RWPE2 (cell line): ENCODE measurements around the gene LRRN2.

ENCODE experiments used
- ATAC-seq: fragments of 200-7000 bp; cut with Tn5 transposase; 3 replicates; pipeline ENCODE4 v1.9.1; 2021; ENCODE audit warnings: low read depth
- DNase-seq: peaks from one replicate; pipeline ENCODE4 v3.0.0-alpha.2; 2020; ENCODE audit warnings: low spot score
- H3K27ac ChIP-seq: fragments of 450-650 bp; 2 replicates; pipeline ENCODE4 v1.5.1; 2017; ENCODE audit warnings: mild to moderate bottlenecking; ENCODE audit not compliant: poor library complexity, severe bottlenecking
- H3K27me3 ChIP-seq: fragments of 250-450 bp; sonication (Bioruptor Pico); 2 replicates; pipeline ENCODE4 v1.5.1; 2021; ENCODE audit warnings: mild to moderate bottlenecking, moderate library complexity; ENCODE audit not compliant: insufficient read depth, poor library complexity, severe bottlenecking
- H3K36me3 ChIP-seq: fragments of 250-450 bp; sonication (Bioruptor Pico); 2 replicates; pipeline ENCODE4 v1.5.1; 2020; ENCODE audit warnings: low read depth, mild to moderate bottlenecking, moderate library complexity
- H3K4me1 ChIP-seq: fragments of 250-450 bp; sonication (Bioruptor Pico); 2 replicates; pipeline ENCODE4 v1.5.1; 2021; ENCODE audit warnings: mild to moderate bottlenecking, moderate library complexity; ENCODE audit not compliant: insufficient read depth, poor library complexity, severe bottlenecking
- H3K4me3 ChIP-seq: fragments of 250-450 bp; sonication (Bioruptor Pico); 2 replicates; pipeline ENCODE4 v1.5.1; 2021; ENCODE audit warnings: mild to moderate bottlenecking, moderate library complexity; ENCODE audit not compliant: severe bottlenecking
- H3K9me3 ChIP-seq: fragments of 250-450 bp; sonication (Bioruptor Pico); 2 replicates; pipeline ENCODE4 v1.5.1; 2021; ENCODE audit warnings: mild to moderate bottlenecking, moderate library complexity; ENCODE audit not compliant: severe bottlenecking
- CTCF ChIP-seq: fragments of 450-650 bp; IDR thresholded peaks from one replicate; pipeline ENCODE4 v1.5.1; 2017; ENCODE audit warnings: mild to moderate bottlenecking, moderate library complexity; ENCODE audit not compliant: poor library complexity, severe bottlenecking

LRRN2 gene

DNA sequence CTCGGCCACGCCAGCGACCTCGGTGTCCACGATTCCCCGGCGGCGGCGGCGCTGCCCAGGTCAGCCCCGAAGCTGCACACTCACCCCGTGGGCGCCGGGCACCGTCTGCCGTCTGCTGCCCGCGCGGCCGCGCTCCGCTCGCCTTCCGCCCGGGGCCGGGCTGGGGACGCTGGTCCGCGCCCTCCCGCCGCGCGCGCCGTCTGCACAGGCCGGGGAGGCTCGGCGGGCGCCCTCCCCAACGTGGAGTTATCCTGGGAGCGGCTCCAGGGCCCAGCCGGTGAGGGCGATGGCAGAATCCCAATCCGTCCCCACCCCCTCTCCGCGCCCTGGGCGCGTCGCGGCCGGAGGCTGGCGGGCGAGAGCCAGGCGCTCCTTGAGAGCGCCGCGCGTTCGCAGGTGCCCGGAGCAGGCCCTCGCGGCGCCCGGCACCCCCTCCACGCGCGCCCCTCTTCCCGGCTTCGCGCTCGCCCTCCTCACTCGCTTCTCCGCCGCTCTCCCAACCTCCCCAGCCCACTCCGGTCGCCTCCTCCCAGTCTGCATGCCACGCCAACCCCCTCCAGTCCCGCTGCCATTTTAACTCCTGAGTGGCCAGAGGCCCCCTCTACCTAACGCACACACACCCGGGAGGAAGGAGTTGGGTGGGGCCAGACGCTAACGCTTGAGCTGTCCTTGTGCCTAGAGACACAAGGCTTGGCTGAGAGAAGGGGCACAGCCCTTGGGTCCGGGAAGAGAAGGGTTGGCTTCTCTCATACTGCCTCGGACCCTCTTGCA, at the start of gene LRRN2:
Gene LRRN2, minus strand, starts transcription at position 503 of the 771 bp plus-strand sequence. CDS start 65,746 bp downstream, outside the sequence.
- H3K4me3 ChIP-seq = peak within 1 kb of the TSS; percentile 32
- no peak within 1 kb of the TSS for H3K27ac ChIP-seq
- DNase-seq = no peak
- no peaks in the 10 kb centered on the region for H3K4me1 ChIP-seq
- no peaks in the 10 kb centered on the region for H3K36me3 ChIP-seq
- peak; percentile 56 for ATAC-seq
- H3K27me3 ChIP-seq = peaks cover 27% of the 10 kb centered on the region
- TF ChIP-seq CTCF = no peak
- no peaks in the 10 kb centered on the region for H3K9me3 ChIP-seq

- Histone ChIP-seq H3K4me3 (no peak overlapping the region), H3K9me3 (no peaks in the 10 kb centered on the region), H3K36me3 (no peaks in the 10 kb centered on the region), H3K4me1 (peaks cover 4% of the 10 kb centered on the region), H3K27ac (no peak overlapping the region), H3K27me3 (peaks cover 4% of the 10 kb centered on the region)
- TF ChIP-seq CTCF = no peak
- DNase-seq (no peak), ATAC-seq (no peak)
Measured at GRCh38 chr1:204735042-204735441, 49.5 kb upstream of the LRRN2 start.

DNA sequence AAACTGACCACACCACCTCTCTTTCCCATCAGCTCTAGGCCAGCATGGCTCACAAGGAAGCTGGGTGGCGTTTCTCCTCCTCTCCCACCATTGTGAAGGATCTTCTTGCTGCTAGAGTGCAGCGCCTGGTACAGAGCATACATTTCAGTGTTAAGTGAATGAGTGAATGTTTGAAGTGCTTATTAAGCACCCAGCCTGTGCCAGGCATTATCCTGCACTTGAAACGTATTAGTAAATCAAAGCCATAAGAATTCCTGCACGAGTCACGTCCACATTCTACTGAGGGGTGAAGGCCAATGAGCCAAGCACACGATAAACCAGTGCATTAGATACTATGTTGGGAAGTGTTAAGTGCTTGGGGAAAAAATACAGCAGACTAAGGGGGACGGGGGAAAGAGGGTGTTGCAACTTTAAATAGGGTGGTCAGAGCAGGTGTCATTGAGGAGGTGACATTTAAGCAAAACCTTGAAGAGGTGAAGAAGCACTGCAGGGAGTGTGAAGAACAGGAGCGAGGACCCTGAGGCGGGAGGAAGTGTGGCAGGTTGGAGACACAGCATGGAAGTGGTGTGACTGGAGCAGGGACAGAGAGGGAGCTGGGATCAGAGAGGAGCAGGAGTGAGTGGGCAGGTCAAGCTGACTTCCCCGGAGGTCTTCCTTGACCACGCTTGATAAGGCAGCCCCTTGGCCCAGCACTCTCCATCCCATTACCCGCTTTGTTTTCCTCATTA, 48.5 kb upstream of the LRRN2 start:
- DNase-seq (no peak), ATAC-seq (no peak)
- H3K4me1 ChIP-seq = peaks cover 4% of the 10 kb centered on the region
- no peaks in the 10 kb centered on the region for H3K36me3 ChIP-seq
- H3K4me3 ChIP-seq = no peak overlapping the region
- no peak overlapping the region for H3K27ac ChIP-seq
- no peak for TF ChIP-seq CTCF
- H3K9me3 ChIP-seq = no peaks in the 10 kb centered on the region
- no peaks in the 10 kb centered on the region for H3K27me3 ChIP-seq

DNA sequence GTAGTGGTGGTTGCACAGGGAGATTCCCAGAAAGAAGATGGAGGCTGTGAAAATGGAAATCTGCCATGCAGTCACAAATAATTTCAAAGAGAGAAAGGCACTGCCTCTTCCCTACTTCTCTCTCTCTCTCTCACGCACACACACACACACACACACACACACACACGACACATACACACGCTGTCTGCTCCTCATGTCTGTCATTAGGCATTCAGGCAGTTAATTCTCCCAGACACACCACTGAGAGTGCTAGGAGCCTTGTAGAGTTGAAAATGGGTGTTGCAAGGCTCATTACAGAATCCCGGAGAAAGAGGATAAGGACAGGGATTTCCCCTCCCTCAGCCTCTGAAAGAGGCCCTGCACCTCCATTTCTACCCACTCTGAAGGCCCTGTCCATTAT, 47.8 kb upstream of the LRRN2 start:
- DNase-seq (no peak), ATAC-seq (no peak)
- Histone ChIP-seq H3K4me1 (peaks cover 10% of the 10 kb centered on the region), H3K27ac (no peak overlapping the region), H3K36me3 (no peaks in the 10 kb centered on the region), H3K4me3 (no peak overlapping the region), H3K27me3 (no peaks in the 10 kb centered on the region), H3K9me3 (no peaks in the 10 kb centered on the region)
- no peak for TF ChIP-seq CTCF
